H1 (cell line): Measurements from ENCODE around the gene GAPDH.

Experiments used
- BRCA1 ChIP-seq: IDR thresholded peaks from 2 replicates; pipeline ENCODE4 v1.6.1; 2012; ENCODE audit warnings: low read depth, low read length, improper control_type of control experiment
- EGR1 ChIP-seq: IDR thresholded peaks from 2 replicates; pipeline ENCODE4 v1.6.1; 2011; ENCODE audit warnings: low read depth, low read length, borderline replicate concordance
- JUN ChIP-seq: IDR thresholded peaks from 2 replicates; pipeline ENCODE4 v1.6.1; 2011; ENCODE audit warnings: low read depth, mild to moderate bottlenecking, improper control_type of control experiment, low read length
- POLR2A ChIP-seq, 2 experiments: IDR thresholded peaks; 1 replicate in 1 of 2; 2 replicates in 1 of 2; pipeline ENCODE4 v1.6.1; 2011; ENCODE audit warnings: low read depth in 2 of 2, low read length in 2 of 2, mild to moderate bottlenecking in 2 of 2; ENCODE audit errors: control extremely low read depth in 1 of 2
- SRF ChIP-seq: IDR thresholded peaks from 2 replicates; pipeline ENCODE4 v1.6.1; 2011; ENCODE audit warnings: mild to moderate bottlenecking, low read depth, low read length, moderate library complexity
- TF ChIP-seq, protein P1 (sequence below), 3 experiments: IDR thresholded peaks; 1 replicate in 2 of 3; 2 replicates in 1 of 3; pipeline versions ENCODE4 v1.5.1 to v1.6.1; 2011; ENCODE audit warnings: low read length in 3 of 3, mild to moderate bottlenecking in 3 of 3, inconsistent platforms in 2 of 3, low read depth in 1 of 3, moderate library complexity in 1 of 3; ENCODE audit not compliant: insufficient read depth in 1 of 3; ENCODE audit errors: control extremely low read depth in 1 of 3

GRCh38 chr12:6528539-6529235, 5.6 kb upstream of the GAPDH start:
- TF ChIP-seq BRCA1 (no peak), POLR2A (IDR thresholded peaks at IDR 0.05; ENCODE audit: control extremely low read depth in 1 of 2, low read depth in 2 of 2, low read length in 2 of 2) (no peak), JUN (no peak), SRF (no peak), EGR1 (no peak)
- TF ChIP-seq, protein P1, sequence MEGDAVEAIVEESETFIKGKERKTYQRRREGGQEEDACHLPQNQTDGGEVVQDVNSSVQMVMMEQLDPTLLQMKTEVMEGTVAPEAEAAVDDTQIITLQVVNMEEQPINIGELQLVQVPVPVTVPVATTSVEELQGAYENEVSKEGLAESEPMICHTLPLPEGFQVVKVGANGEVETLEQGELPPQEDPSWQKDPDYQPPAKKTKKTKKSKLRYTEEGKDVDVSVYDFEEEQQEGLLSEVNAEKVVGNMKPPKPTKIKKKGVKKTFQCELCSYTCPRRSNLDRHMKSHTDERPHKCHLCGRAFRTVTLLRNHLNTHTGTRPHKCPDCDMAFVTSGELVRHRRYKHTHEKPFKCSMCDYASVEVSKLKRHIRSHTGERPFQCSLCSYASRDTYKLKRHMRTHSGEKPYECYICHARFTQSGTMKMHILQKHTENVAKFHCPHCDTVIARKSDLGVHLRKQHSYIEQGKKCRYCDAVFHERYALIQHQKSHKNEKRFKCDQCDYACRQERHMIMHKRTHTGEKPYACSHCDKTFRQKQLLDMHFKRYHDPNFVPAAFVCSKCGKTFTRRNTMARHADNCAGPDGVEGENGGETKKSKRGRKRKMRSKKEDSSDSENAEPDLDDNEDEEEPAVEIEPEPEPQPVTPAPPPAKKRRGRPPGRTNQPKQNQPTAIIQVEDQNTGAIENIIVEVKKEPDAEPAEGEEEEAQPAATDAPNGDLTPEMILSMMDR (IDR thresholded peaks at IDR 0.05; ENCODE audit: control extremely low read depth in 1 of 3, insufficient read depth in 1 of 3, low read depth in 1 of 3, low read length in 3 of 3) = peak in 1 of 3 experiments; percentile 18; a peak in 1 of 4 replicates
